ENCODE measurements around the gene UBE2Q1. TPM values are rescaled to one million over a fixed set of nuclear protein-coding genes. Genes with fewer than 3 reads are reported as not detected.
A peak's percentile ranks its signal among the peaks of the same experiment; 100 is the strongest.

The UBE2Q1 gene
- total and polyA plus RNA-seq, 2 experiments from 2014 or later = 15.5 to 33.0 TPM

- Histone ChIP-seq H3K27ac (ENCODE audit: low read depth) (peak within 1 kb of the TSS; percentile 97), H3F3A (replicated peaks; ENCODE audit: low read depth) (peaks cover 12% of the 10 kb centered on the region; the same call in 1 of the 2 replicates), H3K9me2 (ENCODE audit: insufficient read depth) (no peaks in the 10 kb centered on the region), H3K4me1 (ENCODE audit: insufficient read depth) (peaks cover 45% of the 10 kb centered on the region), H3K4me2 (peak within 1 kb of the TSS; percentile 86), H3K4me3 (peak within 1 kb of the TSS; percentile 83), H4K20me1 (replicated peaks; ENCODE audit: insufficient read depth) (peaks cover 20% of the 10 kb centered on the region), H2AFZ (no peak within 1 kb of the TSS), H3K27me3 (ENCODE audit: insufficient read depth) (no peaks in the 10 kb centered on the region), H3K36me3 (ENCODE audit: insufficient read depth) (no peaks in the 10 kb centered on the region), H3K79me2 (replicated peaks; ENCODE audit: insufficient read depth) (peaks cover 76% of the 10 kb centered on the region)
- no peaks in the 10 kb centered on the region; the same call in 2 of the 3 replicates for H3K9me3 Mint-ChIP-seq
- peak; percentile 90 for DNase-seq (ENCODE audit: low spot score)
- peak within 1 kb of the TSS; percentile 97 for H3K27ac Mint-ChIP-seq
- H3K4me3 Mint-ChIP-seq = peak within 1 kb of the TSS; percentile 91
- H3K4me1 Mint-ChIP-seq = peaks cover 70% of the 10 kb centered on the region
- peak; percentile 19; the same call in 1 of the 2 replicates for TF ChIP-seq POLR2AphosphoS5 (IDR thresholded peaks at IDR 0.05; ENCODE audit: low read depth)
- TF ChIP-seq NANOG (IDR thresholded peaks at IDR 0.05; ENCODE audit: borderline replicate concordance) = no peak
- TF ChIP-seq ETS1 (IDR thresholded peaks at IDR 0.05) = no peak
- TF ChIP-seq, protein P1, sequence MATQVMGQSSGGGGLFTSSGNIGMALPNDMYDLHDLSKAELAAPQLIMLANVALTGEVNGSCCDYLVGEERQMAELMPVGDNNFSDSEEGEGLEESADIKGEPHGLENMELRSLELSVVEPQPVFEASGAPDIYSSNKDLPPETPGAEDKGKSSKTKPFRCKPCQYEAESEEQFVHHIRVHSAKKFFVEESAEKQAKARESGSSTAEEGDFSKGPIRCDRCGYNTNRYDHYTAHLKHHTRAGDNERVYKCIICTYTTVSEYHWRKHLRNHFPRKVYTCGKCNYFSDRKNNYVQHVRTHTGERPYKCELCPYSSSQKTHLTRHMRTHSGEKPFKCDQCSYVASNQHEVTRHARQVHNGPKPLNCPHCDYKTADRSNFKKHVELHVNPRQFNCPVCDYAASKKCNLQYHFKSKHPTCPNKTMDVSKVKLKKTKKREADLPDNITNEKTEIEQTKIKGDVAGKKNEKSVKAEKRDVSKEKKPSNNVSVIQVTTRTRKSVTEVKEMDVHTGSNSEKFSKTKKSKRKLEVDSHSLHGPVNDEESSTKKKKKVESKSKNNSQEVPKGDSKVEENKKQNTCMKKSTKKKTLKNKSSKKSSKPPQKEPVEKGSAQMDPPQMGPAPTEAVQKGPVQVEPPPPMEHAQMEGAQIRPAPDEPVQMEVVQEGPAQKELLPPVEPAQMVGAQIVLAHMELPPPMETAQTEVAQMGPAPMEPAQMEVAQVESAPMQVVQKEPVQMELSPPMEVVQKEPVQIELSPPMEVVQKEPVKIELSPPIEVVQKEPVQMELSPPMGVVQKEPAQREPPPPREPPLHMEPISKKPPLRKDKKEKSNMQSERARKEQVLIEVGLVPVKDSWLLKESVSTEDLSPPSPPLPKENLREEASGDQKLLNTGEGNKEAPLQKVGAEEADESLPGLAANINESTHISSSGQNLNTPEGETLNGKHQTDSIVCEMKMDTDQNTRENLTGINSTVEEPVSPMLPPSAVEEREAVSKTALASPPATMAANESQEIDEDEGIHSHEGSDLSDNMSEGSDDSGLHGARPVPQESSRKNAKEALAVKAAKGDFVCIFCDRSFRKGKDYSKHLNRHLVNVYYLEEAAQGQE (IDR thresholded peaks at IDR 0.05; ENCODE audit: unreplicated experiment) = no peak
- H3K36me3 Mint-ChIP-seq (ENCODE audit: low read depth) = peaks cover 20% of the 10 kb centered on the region
- peak; percentile 29 for ATAC-seq
- H3K27me3 Mint-ChIP-seq (ENCODE audit: insufficient read depth, low read depth, poor library complexity) = peaks cover 15% of the 10 kb centered on the region
Observed at GRCh38 chr1:154607609-154608396, 49.3 kb upstream of the UBE2Q1 start, which contains the start of gene ADAR. ADAR (minus strand) TSS chr1:154608186; CDS start chr1:154608006, 180 bp downstream.

DNA sequence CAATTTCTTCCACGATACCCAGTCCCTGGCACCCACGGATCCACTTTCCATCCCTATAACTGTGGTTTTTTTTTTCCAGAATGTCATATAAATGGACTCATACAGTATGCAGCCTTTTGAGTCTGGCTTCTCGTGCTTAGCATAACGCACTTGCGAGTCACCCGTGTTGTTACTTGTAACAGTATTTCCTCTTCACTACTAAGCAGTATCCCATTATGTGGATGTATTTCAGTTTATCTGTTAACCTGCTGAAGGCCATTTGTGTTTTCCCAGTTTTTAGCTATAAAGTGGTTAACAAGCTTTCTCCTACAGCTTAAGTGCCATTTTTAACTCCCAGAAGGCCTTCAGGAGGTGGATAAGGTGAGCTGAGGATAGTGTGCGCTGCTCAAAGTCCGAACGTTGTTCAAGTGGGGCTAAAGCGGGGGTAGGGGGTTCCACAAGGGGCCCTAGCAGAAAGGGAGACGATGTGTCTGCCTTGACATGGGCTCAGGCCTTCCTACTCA is 48.7 kb upstream of the UBE2Q1 start:
- peaks cover 25% of the 10 kb centered on the region for H4K20me1 ChIP-seq (replicated peaks; ENCODE audit: insufficient read depth)
- H3K36me3 ChIP-seq (ENCODE audit: insufficient read depth) = peaks cover 2% of the 10 kb centered on the region; the same call in 1 of the 2 replicates
- no peak for TF ChIP-seq EZH2phosphoT487 (IDR thresholded peaks at IDR 0.05; ENCODE audit: unreplicated experiment)
- TF ChIP-seq ZNF462 (CRISPR knock-in tag; IDR thresholded peaks at IDR 0.05) = no peak

More for the DNA sequence above, 48.7 kb upstream of the UBE2Q1 start:
- Mint-ChIP-seq H3K4me3 (peak overlapping the region; percentile 91), H3K36me3 (ENCODE audit: low read depth) (peaks cover 24% of the 10 kb centered on the region), H3K27ac (peak overlapping the region; percentile 97), H3K27me3 (ENCODE audit: insufficient read depth, low read depth, poor library complexity) (peaks cover 15% of the 10 kb centered on the region), H3K9me3 (no peaks in the 10 kb centered on the region; the same call in 2 of the 3 replicates), H3K4me1 (peaks cover 70% of the 10 kb centered on the region)
- Histone ChIP-seq H3K9me2 (ENCODE audit: insufficient read depth) (no peaks in the 10 kb centered on the region), H3K4me1 (ENCODE audit: insufficient read depth) (peaks cover 44% of the 10 kb centered on the region), H3K27ac (ENCODE audit: low read depth) (peak overlapping the region; percentile 97), H3K4me2 (peak overlapping the region; percentile 86), H3F3A (replicated peaks; ENCODE audit: low read depth) (peaks cover 12% of the 10 kb centered on the region; the same call in 1 of the 2 replicates), H3K27me3 (ENCODE audit: insufficient read depth) (no peaks in the 10 kb centered on the region), H3K4me3 (peak overlapping the region; percentile 83), H3K79me2 (replicated peaks; ENCODE audit: insufficient read depth) (peaks cover 76% of the 10 kb centered on the region), H2AFZ (no peak overlapping the region)
- ATAC-seq (peak; percentile 6), DNase-seq (ENCODE audit: low spot score) (no peak)

All from GM23338 (cell line).